ENCODE measurements around the gene WIZ. TPM values are rescaled to one million over a fixed set of nuclear protein-coding genes. Genes with fewer than 3 reads are reported as not detected.

WIZ gene
- total and polyA plus RNA-seq, 3 donors from 2014 or later = 66.2 to 118 (median 109) TPM

GRCh38 chr19:15424121-15424520 is 25.6 kb downstream of the WIZ start:
- WGBS, 2 donors = 96 to 97% methylated on average over 13 of the region's 13 CpGs
- Histone ChIP-seq H3K4me1 (peaks cover 5% of the 10 kb centered on the region), H3K9me3 (no peaks in the 10 kb centered on the region), H3K36me3 (ENCODE audit: low read depth, missing control alignments) (no peaks in the 10 kb centered on the region), H3K27me3 (no peaks in the 10 kb centered on the region), H3K4me3 (no peak overlapping the region), H3K27ac (no peak overlapping the region)
- DNase-seq = no peak
- TF ChIP-seq POLR2A (IDR thresholded peaks at IDR 0.05) (no peak), CTCF (IDR thresholded peaks at IDR 0.05) (no peak)
- intact Hi-C loops (cut with DNase I; ENCODE audit: low total_unique reads) = no loop called here

GRCh38 chr19:15423130-15423529 is 26.6 kb downstream of the WIZ start:
- intact Hi-C loops (cut with DNase I; ENCODE audit: low total_unique reads) = no loop called here
- H3K36me3 ChIP-seq (ENCODE audit: low read depth, missing control alignments) = no peaks in the 10 kb centered on the region
- no peak for TF ChIP-seq POLR2A (IDR thresholded peaks at IDR 0.05)
- TF ChIP-seq CTCF (IDR thresholded peaks at IDR 0.05) = no peak

GRCh38 chr19:15422296-15423075 is 27.3 kb downstream of the WIZ start:
- Histone ChIP-seq H3K27ac (no peak overlapping the region), H3K36me3 (ENCODE audit: low read depth, missing control alignments) (no peaks in the 10 kb centered on the region), H3K4me3 (no peak overlapping the region), H3K9me3 (no peaks in the 10 kb centered on the region), H3K4me1 (peaks cover 7% of the 10 kb centered on the region), H3K27me3 (no peaks in the 10 kb centered on the region)
- no peak for TF ChIP-seq POLR2A (IDR thresholded peaks at IDR 0.05)
- no peak for TF ChIP-seq CTCF (IDR thresholded peaks at IDR 0.05)
- intact Hi-C loops (cut with DNase I; ENCODE audit: low total_unique reads) = no loop called here
- DNase-seq = no peak
- WGBS, 2 donors = 89 to 93% methylated on average over 18 to 22 of the region's 22 CpGs

More at GRCh38 chr19:15423130-15423529, 26.6 kb downstream of the WIZ start:
- Histone ChIP-seq H3K4me1 (peaks cover 5% of the 10 kb centered on the region), H3K9me3 (no peaks in the 10 kb centered on the region), H3K27ac (no peak overlapping the region), H3K27me3 (no peaks in the 10 kb centered on the region), H3K4me3 (no peak overlapping the region)
- no peak for DNase-seq
- WGBS, 2 donors = 92 to 97% methylated on average over 4 to 6 of the region's 6 CpGs

GRCh38 chr19:15421721-15422260 is 28.0 kb downstream of the WIZ start:
- Histone ChIP-seq H3K4me1 (peaks cover 12% of the 10 kb centered on the region), H3K27ac (no peak overlapping the region), H3K9me3 (no peaks in the 10 kb centered on the region), H3K4me3 (no peak overlapping the region), H3K36me3 (ENCODE audit: low read depth, missing control alignments) (no peaks in the 10 kb centered on the region), H3K27me3 (no peaks in the 10 kb centered on the region)
- intact Hi-C loops (cut with DNase I; ENCODE audit: low total_unique reads) = no loop called here
- no peak for DNase-seq
- TF ChIP-seq POLR2A (IDR thresholded peaks at IDR 0.05) = no peak
- no peak for TF ChIP-seq CTCF (IDR thresholded peaks at IDR 0.05)
- 65 to 73% methylated on average over 14 to 15 of the region's 15 CpGs for WGBS, 2 donors
